GM18498 (cell line): Measurements from ENCODE around the gene PPP3CA.

Experiments used
- ATAC-seq: cut with Tn5 transposase; IDR thresholded peaks from one replicate; pipeline ENCODE4 v1.9.1; 2021; ENCODE audit warnings: mild to moderate bottlenecking, moderate library complexity; ENCODE audit not compliant: unreplicated experiment

PPP3CA gene

DNA sequence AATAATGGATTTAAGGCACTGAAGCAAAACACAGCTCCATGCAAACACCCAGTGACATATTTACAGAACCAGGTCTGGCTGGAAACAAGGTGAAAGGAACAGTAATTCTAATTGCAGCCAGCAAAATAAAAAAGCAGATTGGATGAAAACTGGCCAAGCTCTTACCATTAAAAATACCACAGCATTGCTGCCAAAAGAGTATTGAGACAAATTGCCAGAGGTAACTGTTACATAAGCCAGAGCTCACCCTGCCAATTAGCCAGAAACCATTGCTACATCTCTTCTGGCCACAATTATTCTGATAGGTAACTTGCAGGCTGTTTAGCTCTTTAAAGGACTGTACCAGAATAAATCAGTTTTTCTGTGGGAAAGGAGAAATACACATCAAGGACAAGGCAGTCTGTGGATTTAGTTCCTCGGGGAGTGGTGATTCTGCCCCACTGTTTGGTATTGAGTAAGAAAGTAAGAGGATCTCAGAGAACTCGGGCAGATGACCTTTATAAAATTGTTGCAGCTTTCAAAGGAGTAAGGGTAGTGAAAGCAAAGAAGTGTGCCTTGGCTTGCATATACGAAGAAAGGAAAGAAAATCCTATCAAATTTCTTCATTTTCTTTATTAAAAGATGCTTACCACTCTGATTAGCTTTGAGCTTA, 369.5 kb downstream of the PPP3CA start:
- ATAC-seq, result no peak

DNA sequence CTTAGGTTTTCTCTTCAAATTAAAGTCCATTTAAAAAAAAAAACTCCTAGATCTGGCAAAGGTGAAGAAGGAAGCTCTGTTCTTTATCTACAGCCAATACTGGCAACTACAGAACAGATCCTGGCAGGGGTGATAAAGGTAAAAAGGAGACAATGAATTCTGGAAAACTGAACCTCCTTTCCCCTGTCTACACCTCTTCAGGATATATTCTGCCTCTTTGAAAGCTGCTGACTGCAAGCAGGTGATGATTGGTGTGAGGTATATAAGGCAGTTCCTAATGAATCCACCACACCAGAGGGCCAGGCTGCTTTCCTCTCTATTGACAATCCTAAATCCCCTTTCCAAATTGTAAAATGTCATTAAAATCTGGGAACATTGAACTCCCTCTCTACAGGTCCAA, 370.1 kb downstream of the PPP3CA start:
- ATAC-seq, result no peak
